Stomach (tissue), 4 donors: ENCODE results near the gene MVB12A.

ENCODE experiments used
- EP300 ChIP-seq: sonication (generic); formaldehyde crosslinking; IDR thresholded peaks from one replicate; pipeline ENCODE4 v1.6.1; 2017; ENCODE audit warnings: antibody characterized with exemption
- POLR2A ChIP-seq, 4 donors: fragments of 450-650 bp; IDR thresholded peaks; one replicate each; pipeline ENCODE4 v1.6.1; 2016; ENCODE audit warnings: antibody characterized with exemption in 4 of 4, control low read depth in 2 of 4, mild to moderate bottlenecking in 1 of 4, moderate library complexity in 1 of 4
- POLR2AphosphoS5 ChIP-seq, 3 donors: sonication (generic); formaldehyde crosslinking; IDR thresholded peaks; one replicate each; pipeline ENCODE4 v1.6.1; 2016; ENCODE audit warnings: antibody characterized with exemption in 3 of 3
- TF ChIP-seq, protein P1 (sequence below), 7 experiments: fragments of 450-650 bp in 4 of 7; fragments of 200-600 bp in 3 of 7; sonication (generic) in 3 of 7; IDR thresholded peaks; one replicate each; pipeline ENCODE4 v1.5.1; 2016 to 2019; ENCODE audit warnings: antibody characterized with exemption in 7 of 7, control low read depth in 2 of 7, mild to moderate bottlenecking in 1 of 7

GRCh38 chr19:17455308-17456123 lies 35.7 kb downstream of the MVB12A start:
- TF ChIP-seq, protein P1, sequence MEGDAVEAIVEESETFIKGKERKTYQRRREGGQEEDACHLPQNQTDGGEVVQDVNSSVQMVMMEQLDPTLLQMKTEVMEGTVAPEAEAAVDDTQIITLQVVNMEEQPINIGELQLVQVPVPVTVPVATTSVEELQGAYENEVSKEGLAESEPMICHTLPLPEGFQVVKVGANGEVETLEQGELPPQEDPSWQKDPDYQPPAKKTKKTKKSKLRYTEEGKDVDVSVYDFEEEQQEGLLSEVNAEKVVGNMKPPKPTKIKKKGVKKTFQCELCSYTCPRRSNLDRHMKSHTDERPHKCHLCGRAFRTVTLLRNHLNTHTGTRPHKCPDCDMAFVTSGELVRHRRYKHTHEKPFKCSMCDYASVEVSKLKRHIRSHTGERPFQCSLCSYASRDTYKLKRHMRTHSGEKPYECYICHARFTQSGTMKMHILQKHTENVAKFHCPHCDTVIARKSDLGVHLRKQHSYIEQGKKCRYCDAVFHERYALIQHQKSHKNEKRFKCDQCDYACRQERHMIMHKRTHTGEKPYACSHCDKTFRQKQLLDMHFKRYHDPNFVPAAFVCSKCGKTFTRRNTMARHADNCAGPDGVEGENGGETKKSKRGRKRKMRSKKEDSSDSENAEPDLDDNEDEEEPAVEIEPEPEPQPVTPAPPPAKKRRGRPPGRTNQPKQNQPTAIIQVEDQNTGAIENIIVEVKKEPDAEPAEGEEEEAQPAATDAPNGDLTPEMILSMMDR (IDR thresholded peaks at IDR 0.05) = no peak
- TF ChIP-seq POLR2AphosphoS5 (IDR thresholded peaks at IDR 0.05) (no peak), POLR2A (IDR thresholded peaks at IDR 0.05) (no peak), EP300 (no peak)
